WTC11 (cell line): ENCODE data around the gene CLIC5. TPM values are rescaled to one million over a fixed set of nuclear protein-coding genes. Genes with fewer than 3 reads are reported as not detected.

Experiments used
- ATAC-seq: fragments of 200-7000 bp; cut with Tn5 transposase; 2 replicates; pipeline ENCODE4 v1.10.0; 2021; ENCODE audit warnings: mild to moderate bottlenecking, moderate library complexity
- Bru-seq: library from RNA; stranded (reverse); fragments of 400-500 nt; gene quantifications from one replicate; lab custom pipeline; 2021; lab: Mats Ljungman, UMichigan
- CTCF ChIA-PET: fragments of 300-600 bp; sonication (Branson Sonifier 250); formaldehyde crosslinking; loops from one replicate; lab custom pipeline; 2021; ENCODE audit warnings: antibody characterized with exemption; lab: Charles Lee
- POLR2A ChIA-PET: fragments of 350-600 bp; sonication (Branson Sonifier 250); formaldehyde crosslinking; loops from one replicate; lab custom pipeline; 2021; ENCODE audit warnings: antibody characterized with exemption; lab: Charles Lee
- DNase-seq: peaks from one replicate; pipeline ENCODE4 v3.0.0; 2021; ENCODE audit warnings: low spot score
- H3K27ac Mint-ChIP-seq: 2 replicates; pipeline ENCODE4 v1.8.0; 2021; ENCODE audit warnings: mixed read lengths
- H3K27me3 Mint-ChIP-seq: 2 replicates; pipeline ENCODE4 v1.8.0; 2021; ENCODE audit warnings: low read depth, mild to moderate bottlenecking, moderate library complexity, mixed read lengths
- H3K36me3 Mint-ChIP-seq: 2 replicates; pipeline ENCODE4 v1.8.0; 2021; ENCODE audit warnings: mixed read lengths
- H3K4me1 Mint-ChIP-seq: 2 replicates; pipeline ENCODE4 v1.8.0; 2022; ENCODE audit warnings: mixed read lengths
- H3K4me3 Mint-ChIP-seq: 2 replicates; pipeline ENCODE4 v1.8.0; 2021; ENCODE audit warnings: mild to moderate bottlenecking, moderate library complexity, mixed read lengths
- H3K9me3 Mint-ChIP-seq: 2 replicates; pipeline ENCODE4 v1.8.0; 2021; ENCODE audit warnings: mixed read lengths
- ELF4 ChIP-seq: sonication (generic); formaldehyde crosslinking; IDR thresholded peaks from 2 replicates; pipeline ENCODE4 v1.8.1; 2022; ENCODE audit warnings: low read depth, mild to moderate bottlenecking, moderate library complexity, missing genetic modification reagents
- MYBL2 ChIP-seq: sonication (generic); formaldehyde crosslinking; IDR thresholded peaks from 2 replicates; pipeline ENCODE4 v1.8.1; 2023; ENCODE audit warnings: mild to moderate bottlenecking, moderate library complexity, missing genetic modification reagents
- RORB ChIP-seq: fragments of 250-450 bp; sonication (Bioruptor Pico); IDR thresholded peaks from 2 replicates; pipeline ENCODE4 v1.9.0; 2021; ENCODE audit warnings: mild to moderate bottlenecking
- SMAD4 ChIP-seq: sonication (generic); formaldehyde crosslinking; IDR thresholded peaks from 2 replicates; pipeline ENCODE4 v1.8.0; 2022; ENCODE audit warnings: mild to moderate bottlenecking, missing genetic modification reagents
- ZNF138 ChIP-seq: sonication (generic); formaldehyde crosslinking; conservative IDR thresholded peaks from 2 replicates; pipeline ENCODE4 v1.8.1; 2022; ENCODE audit warnings: mild to moderate bottlenecking, moderate library complexity, missing genetic modification reagents
- ZNF317 ChIP-seq: sonication (generic); formaldehyde crosslinking; IDR thresholded peaks from 2 replicates; pipeline ENCODE4 v1.8.1; 2023; ENCODE audit warnings: low read depth, mild to moderate bottlenecking, moderate library complexity, missing genetic modification reagents, borderline replicate concordance
- ZNF396 ChIP-seq: fragments of 250-450 bp; sonication (Bioruptor Pico); IDR thresholded peaks from 2 replicates; pipeline ENCODE4 v1.8.0; 2021; ENCODE audit warnings: mild to moderate bottlenecking, moderate library complexity, borderline replicate concordance
- long read RNA-seq, 3 experiments: library from RNA in 1 of 3; library from capped mRNA in 1 of 3; library from polyadenylated mRNA in 1 of 3; unstranded in 2 of 3; stranded (forward) in 1 of 3; transcript quantifications; one replicate each; pipeline ENCODE4 v2.0.0, GENCODE V29; 2021
- total RNA-seq: library from RNA; stranded (reverse); gene quantifications from 3 replicates; pipeline ENCODE4 v1.2.3, GENCODE V29; 2021
- TF ChIP-seq, protein P1 (sequence below): sonication (generic); formaldehyde crosslinking; IDR thresholded peaks from 2 replicates; pipeline ENCODE4 v1.8.0; 2022; ENCODE audit warnings: mild to moderate bottlenecking, missing genetic modification reagents
- TF ChIP-seq, protein P2 (sequence below): sonication (generic); formaldehyde crosslinking; IDR thresholded peaks from 2 replicates; pipeline ENCODE4 v1.8.0; 2022; ENCODE audit warnings: missing genetic modification reagents
- TF ChIP-seq, protein P3 (sequence below): fragments of 250-450 bp; sonication (Bioruptor Pico); IDR thresholded peaks from 2 replicates; pipeline ENCODE4 v2.1.2; 2022; ENCODE audit warnings: mild to moderate bottlenecking, moderate library complexity
- TF ChIP-seq, protein P4 (sequence below): sonication (generic); formaldehyde crosslinking; IDR thresholded peaks from 2 replicates; pipeline ENCODE4 v1.8.1; 2022; ENCODE audit warnings: missing genetic modification reagents, borderline replicate concordance

The CLIC5 gene
- 0.22 to 0.39 TPM (median 0.32 TPM) in 3 replicates for total RNA-seq
- Bru-seq, nascent RNA = percentile 12 among the genes with signal in this experiment
- long read RNA-seq, experiment 1 = 0 reads
- long read RNA-seq, experiment 2 = 0 reads
- long read RNA-seq, experiment 3 = 0 reads

DNA sequence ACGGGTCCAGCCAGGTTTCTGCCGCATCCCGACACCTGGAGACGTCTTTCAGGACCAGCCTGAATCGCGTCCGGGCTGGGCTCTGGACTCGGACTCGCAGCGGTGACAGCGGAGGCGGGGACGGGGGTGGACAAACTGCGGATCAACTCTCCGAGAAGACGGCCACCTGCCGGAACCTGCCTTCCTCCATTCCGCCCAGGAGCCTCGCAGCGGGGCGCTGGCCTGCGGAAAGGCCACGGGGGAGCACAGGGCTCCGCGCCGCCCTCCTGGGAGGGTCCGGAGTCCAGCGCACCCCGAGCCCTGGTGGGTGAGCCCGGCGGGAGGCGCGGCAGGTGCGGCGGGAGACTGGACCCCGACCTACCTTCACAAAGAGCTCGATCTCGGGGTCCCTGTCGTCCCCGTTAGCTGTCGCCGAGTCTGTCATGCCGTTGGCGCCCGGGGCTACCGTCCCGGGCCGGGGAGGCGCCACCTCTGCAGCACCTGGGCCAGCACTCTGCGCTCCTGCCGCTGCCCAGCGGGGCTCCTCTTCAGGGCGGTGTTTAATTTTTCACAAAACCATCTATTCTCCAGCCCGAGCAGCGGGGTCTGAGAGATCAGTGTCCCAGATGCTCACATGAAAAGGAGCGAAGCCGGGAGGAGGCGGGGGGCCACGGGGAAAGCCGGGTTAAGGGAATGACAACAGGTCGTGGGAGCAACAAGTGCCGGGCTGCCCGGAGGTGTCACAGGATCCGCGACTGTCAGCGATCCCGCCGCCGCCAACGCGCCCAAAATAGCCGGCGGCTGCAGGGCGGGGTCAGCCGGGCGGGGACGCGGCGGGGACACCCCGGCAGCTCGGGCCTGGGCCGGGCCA lies at the start of gene CLIC5:
TSS of gene CLIC5 (minus strand) at position 742 of the 850 bp plus-strand sequence. CDS start at position 424, 318 bp downstream.
- Mint-ChIP-seq H3K4me1 (peaks cover 34% of the 10 kb centered on the region), H3K9me3 (peaks cover 6% of the 10 kb centered on the region), H3K36me3 (peaks cover 6% of the 10 kb centered on the region)
- TF ChIP-seq, protein P1, sequence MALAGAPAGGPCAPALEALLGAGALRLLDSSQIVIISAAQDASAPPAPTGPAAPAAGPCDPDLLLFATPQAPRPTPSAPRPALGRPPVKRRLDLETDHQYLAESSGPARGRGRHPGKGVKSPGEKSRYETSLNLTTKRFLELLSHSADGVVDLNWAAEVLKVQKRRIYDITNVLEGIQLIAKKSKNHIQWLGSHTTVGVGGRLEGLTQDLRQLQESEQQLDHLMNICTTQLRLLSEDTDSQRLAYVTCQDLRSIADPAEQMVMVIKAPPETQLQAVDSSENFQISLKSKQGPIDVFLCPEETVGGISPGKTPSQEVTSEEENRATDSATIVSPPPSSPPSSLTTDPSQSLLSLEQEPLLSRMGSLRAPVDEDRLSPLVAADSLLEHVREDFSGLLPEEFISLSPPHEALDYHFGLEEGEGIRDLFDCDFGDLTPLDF = no peak
- TF ChIP-seq, protein P2, sequence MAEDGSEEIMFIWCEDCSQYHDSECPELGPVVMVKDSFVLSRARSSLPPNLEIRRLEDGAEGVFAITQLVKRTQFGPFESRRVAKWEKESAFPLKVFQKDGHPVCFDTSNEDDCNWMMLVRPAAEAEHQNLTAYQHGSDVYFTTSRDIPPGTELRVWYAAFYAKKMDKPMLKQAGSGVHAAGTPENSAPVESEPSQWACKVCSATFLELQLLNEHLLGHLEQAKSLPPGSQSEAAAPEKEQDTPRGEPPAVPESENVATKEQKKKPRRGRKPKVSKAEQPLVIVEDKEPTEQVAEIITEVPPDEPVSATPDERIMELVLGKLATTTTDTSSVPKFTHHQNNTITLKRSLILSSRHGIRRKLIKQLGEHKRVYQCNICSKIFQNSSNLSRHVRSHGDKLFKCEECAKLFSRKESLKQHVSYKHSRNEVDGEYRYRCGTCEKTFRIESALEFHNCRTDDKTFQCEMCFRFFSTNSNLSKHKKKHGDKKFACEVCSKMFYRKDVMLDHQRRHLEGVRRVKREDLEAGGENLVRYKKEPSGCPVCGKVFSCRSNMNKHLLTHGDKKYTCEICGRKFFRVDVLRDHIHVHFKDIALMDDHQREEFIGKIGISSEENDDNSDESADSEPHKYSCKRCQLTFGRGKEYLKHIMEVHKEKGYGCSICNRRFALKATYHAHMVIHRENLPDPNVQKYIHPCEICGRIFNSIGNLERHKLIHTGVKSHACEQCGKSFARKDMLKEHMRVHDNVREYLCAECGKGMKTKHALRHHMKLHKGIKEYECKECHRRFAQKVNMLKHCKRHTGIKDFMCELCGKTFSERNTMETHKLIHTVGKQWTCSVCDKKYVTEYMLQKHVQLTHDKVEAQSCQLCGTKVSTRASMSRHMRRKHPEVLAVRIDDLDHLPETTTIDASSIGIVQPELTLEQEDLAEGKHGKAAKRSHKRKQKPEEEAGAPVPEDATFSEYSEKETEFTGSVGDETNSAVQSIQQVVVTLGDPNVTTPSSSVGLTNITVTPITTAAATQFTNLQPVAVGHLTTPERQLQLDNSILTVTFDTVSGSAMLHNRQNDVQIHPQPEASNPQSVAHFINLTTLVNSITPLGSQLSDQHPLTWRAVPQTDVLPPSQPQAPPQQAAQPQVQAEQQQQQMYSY (CRISPR knock-in tag) = peak; percentile 29; the same call in 1 of the 2 replicates
- TF ChIP-seq, all 79 proteins: peak for 1
- peak; percentile 43 for DNase-seq
- ChIA-PET CTCF (no interaction called here), POLR2A (no interaction called here)
- Mint-ChIP-seq H3K27ac (no peak within 1 kb of the TSS), H3K4me3 (peak within 1 kb of the TSS; percentile 73), H3K27me3 (peaks cover 38% of the 10 kb centered on the region)
- peak; percentile 28 for ATAC-seq

DNA sequence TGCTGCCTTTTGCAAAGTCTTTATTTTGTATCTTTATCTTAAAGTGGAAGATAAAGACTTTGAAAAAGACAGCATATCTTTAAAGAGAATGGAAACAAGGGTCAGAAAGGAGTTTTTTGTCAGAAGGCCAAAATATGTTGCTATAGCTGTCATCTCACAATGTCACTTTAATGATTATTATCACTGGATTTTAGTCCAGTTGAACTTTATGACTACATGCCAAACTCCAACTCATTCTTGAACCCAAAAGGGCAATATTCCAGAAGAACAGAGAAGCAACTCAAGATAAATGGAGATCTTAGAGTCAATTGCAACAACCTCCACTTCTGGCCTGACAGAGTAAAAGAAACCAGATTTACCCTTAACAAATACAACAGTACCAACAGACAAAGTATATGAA lies 47.3 kb upstream of the CLIC5 start:
- ChIA-PET CTCF (interaction anchor here (0.8 kb wide), 1 partner anchor 27 kb away, joined by 3 read pairs; no protein-coding TSS in a partner anchor), POLR2A (no interaction called here)
- no peaks in the 10 kb centered on the region for H3K27me3 Mint-ChIP-seq
- peaks cover 6% of the 10 kb centered on the region for H3K9me3 Mint-ChIP-seq
- no peak for DNase-seq
- no peak overlapping the region for H3K4me3 Mint-ChIP-seq
- peaks cover under 1% of the 10 kb centered on the region for H3K36me3 Mint-ChIP-seq
- H3K27ac Mint-ChIP-seq = no peak overlapping the region
- no peaks in the 10 kb centered on the region for H3K4me1 Mint-ChIP-seq
- TF ChIP-seq ELF4 (CRISPR knock-in tag) (no peak), ZNF317 (CRISPR knock-in tag) (no peak), ZNF138 (no peak), RORB (CRISPR knock-in tag) (no peak), SMAD4 (CRISPR knock-in tag) (no peak), MYBL2 (CRISPR knock-in tag) (no peak)
- TF ChIP-seq, protein P3, sequence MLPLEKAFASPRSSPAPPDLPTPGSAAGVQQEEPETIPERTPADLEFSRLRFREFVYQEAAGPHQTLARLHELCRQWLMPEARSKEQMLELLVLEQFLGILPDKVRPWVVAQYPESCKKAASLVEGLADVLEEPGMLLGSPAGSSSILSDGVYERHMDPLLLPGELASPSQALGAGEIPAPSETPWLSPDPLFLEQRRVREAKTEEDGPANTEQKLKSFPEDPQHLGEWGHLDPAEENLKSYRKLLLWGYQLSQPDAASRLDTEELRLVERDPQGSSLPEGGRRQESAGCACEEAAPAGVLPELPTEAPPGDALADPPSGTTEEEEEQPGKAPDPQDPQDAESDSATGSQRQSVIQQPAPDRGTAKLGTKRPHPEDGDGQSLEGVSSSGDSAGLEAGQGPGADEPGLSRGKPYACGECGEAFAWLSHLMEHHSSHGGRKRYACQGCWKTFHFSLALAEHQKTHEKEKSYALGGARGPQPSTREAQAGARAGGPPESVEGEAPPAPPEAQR (CRISPR knock-in tag) = no peak
- TF ChIP-seq, protein P4, sequence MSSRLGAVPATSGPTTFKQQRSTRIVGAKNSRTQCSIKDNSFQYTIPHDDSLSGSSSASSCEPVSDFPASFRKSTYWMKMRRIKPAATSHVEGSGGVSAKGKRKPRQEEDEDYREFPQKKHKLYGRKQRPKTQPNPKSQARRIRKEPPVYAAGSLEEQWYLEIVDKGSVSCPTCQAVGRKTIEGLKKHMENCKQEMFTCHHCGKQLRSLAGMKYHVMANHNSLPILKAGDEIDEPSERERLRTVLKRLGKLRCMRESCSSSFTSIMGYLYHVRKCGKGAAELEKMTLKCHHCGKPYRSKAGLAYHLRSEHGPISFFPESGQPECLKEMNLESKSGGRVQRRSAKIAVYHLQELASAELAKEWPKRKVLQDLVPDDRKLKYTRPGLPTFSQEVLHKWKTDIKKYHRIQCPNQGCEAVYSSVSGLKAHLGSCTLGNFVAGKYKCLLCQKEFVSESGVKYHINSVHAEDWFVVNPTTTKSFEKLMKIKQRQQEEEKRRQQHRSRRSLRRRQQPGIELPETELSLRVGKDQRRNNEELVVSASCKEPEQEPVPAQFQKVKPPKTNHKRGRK (CRISPR knock-in tag) = no peak
- ATAC-seq = no peak

DNA sequence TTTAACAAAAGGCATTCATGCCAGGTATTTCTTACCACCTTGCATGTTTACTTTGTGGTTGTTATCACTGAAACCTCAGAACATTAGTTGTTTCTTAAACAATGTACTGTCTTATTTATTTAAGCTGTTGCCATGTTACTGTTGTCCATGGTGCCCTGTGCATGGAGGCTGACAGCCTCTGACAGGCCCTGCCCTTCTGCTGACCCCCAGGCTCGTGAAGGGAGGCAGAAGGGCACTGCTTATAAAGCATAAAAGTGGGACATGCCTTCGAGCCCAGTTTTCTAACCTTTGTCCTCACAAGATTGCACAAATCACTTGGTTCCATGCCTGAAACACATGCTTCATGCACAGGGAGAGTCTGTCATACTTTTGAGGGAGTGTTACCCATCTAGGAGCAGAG lies 46.7 kb upstream of the CLIC5 start:
- ATAC-seq (no peak), DNase-seq (no peak)
- POLR2A ChIA-PET = no interaction called here
- TF ChIP-seq ZNF396 = no peak
- CTCF ChIA-PET = interaction anchor here (0.8 kb wide), 1 partner anchor 28 kb away, joined by 3 read pairs; no protein-coding TSS in a partner anchor
- no peaks in the 10 kb centered on the region; the same call in 1 of the 2 replicates for H3K27me3 Mint-ChIP-seq
- peaks cover 7% of the 10 kb centered on the region for H3K36me3 Mint-ChIP-seq
- no peak overlapping the region for H3K4me3 Mint-ChIP-seq
- 0 out of 2 replicates have a peak, but pooled peaks cover 3% of the 10 kb centered on the region for H3K4me1 Mint-ChIP-seq
- H3K9me3 Mint-ChIP-seq = peaks cover 12% of the 10 kb centered on the region
- H3K27ac Mint-ChIP-seq = no peak overlapping the region
